ENCODE data around the gene DMRTC2. TPM values are rescaled to one million over a fixed set of nuclear protein-coding genes. Genes with fewer than 3 reads are reported as not detected.
"Not testable (repeated sequence)": the region's sequence is repeated elsewhere in the genome, so short reads cannot be mapped to it uniquely, and the experiment has no call there.

Gene DMRTC2
- total RNA-seq, 1 donor from 2014 or later, result not detected

GRCh38 chr19:41870401-41870873 lies 25.6 kb downstream of the DMRTC2 start:
- no peaks in the 10 kb centered on the region for H3K9me3 Mint-ChIP-seq
- no peak overlapping the region for H3K4me3 Mint-ChIP-seq
- H3K27me3 Mint-ChIP-seq (ENCODE audit: low read depth), result no peaks in the 10 kb centered on the region
- DNase-seq (ENCODE audit: low spot score in 2 of 2, unreplicated experiment in 2 of 2), result no peak
- peaks cover 5% of the 10 kb centered on the region for H3K4me1 Mint-ChIP-seq
- peak overlapping the region; percentile 14 for H3K27ac Mint-ChIP-seq
- TF ChIP-seq CTCF (IDR thresholded peaks at IDR 0.05; ENCODE audit: unreplicated experiment), result no peak
- H3K36me3 Mint-ChIP-seq, result peaks cover 16% of the 10 kb centered on the region

GRCh38 chr19:41871573-41872383 lies 26.9 kb downstream of the DMRTC2 start:
- no peak for TF ChIP-seq CTCF (IDR thresholded peaks at IDR 0.05; ENCODE audit: unreplicated experiment)
- no peaks in the 10 kb centered on the region for H3K27me3 Mint-ChIP-seq (ENCODE audit: low read depth)
- peaks cover 16% of the 10 kb centered on the region for H3K36me3 Mint-ChIP-seq

DNA sequence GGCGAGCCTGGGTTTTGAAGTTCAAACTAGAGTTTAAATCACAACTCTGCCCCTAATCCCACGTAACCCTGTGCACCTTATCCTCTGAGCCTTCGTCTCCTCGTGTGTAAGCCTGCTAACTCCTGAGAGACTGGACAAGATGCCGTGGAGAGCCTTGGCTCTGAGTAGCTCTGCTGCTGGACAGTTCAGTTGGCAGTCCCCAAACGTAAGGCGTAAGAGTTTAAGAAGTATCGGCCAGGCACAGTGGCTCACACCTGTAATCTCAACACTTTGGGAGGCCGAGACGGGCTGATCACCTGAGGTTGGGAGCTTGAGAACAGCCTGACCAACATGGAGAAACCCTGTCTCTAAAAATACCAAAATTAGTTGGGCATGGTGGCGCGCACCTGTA lies 27.5 kb downstream of the DMRTC2 start:
- no peak for DNase-seq (ENCODE audit: low spot score in 2 of 2, unreplicated experiment in 2 of 2)
- no peak for TF ChIP-seq CTCF (IDR thresholded peaks at IDR 0.05; ENCODE audit: unreplicated experiment)
- peaks cover 5% of the 10 kb centered on the region for H3K4me1 Mint-ChIP-seq
- H3K27ac Mint-ChIP-seq, result no peak overlapping the region
- no peaks in the 10 kb centered on the region for H3K9me3 Mint-ChIP-seq
- peaks cover 16% of the 10 kb centered on the region for H3K36me3 Mint-ChIP-seq
- peaks cover 3% of the 10 kb centered on the region for H3K27me3 Mint-ChIP-seq (ENCODE audit: low read depth)
- no peak overlapping the region for H3K4me3 Mint-ChIP-seq

More at GRCh38 chr19:41871573-41872383, 26.9 kb downstream of the DMRTC2 start:
- no peak for DNase-seq (ENCODE audit: low spot score in 2 of 2, unreplicated experiment in 2 of 2)
- no peaks in the 10 kb centered on the region for H3K9me3 Mint-ChIP-seq
- peak overlapping the region; percentile 34 for H3K27ac Mint-ChIP-seq
- peaks cover 5% of the 10 kb centered on the region for H3K4me1 Mint-ChIP-seq
- H3K4me3 Mint-ChIP-seq, result no peak overlapping the region

DNA sequence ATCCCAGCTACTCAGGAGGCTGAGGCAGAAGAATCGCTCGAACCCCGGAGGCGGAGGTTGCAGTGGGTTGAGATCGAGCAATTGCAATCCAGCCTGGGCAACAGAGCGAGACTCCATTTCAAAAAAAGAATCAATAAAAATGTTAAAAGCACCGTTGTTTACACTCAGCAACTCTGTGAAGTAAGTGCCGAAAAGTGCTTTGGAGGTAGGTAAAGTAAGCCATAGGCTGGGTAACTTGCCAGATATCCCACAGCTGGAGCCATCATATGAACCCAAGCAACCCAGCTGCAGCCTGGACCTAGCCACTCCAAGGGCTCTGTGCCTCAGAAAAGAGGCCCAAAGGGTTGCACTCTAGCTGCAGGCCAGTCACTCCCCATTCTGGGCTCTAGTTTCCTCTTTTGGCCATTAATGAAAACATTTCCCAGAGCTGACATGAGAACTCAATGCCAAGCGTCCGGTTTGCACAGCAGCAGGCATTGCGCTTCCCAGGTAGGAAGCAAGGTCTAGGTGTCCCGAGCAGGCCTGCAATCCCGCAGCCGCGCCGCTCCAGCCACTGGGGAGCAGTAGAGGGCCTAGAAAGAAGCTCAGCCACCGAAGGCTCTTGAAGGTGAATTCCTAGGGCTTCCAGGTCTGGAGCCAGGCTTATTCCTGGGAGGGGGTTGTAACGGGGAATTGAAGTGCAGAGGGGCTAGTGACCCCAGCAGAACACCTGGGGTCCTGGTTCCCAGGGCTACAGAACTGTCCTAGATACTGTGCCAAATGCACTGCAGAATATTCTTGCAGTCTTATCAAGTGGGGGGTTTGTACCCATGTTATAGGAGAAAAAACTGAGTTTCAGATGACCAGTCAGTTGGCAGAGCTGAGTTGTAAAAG lies 28.2 kb downstream of the DMRTC2 start:
- Mint-ChIP-seq H3K4me1 (peaks cover 2% of the 10 kb centered on the region), H3K27ac (no peak overlapping the region), H3K27me3 (ENCODE audit: low read depth) (peaks cover 7% of the 10 kb centered on the region), H3K9me3 (no peaks in the 10 kb centered on the region), H3K4me3 (no peak overlapping the region), H3K36me3 (peaks cover 12% of the 10 kb centered on the region)
- DNase-seq (ENCODE audit: low spot score in 2 of 2, unreplicated experiment in 2 of 2), result peak in 1 of 2 experiments; percentile 71
- TF ChIP-seq CTCF (IDR thresholded peaks at IDR 0.05; ENCODE audit: unreplicated experiment), result no peak

DNA sequence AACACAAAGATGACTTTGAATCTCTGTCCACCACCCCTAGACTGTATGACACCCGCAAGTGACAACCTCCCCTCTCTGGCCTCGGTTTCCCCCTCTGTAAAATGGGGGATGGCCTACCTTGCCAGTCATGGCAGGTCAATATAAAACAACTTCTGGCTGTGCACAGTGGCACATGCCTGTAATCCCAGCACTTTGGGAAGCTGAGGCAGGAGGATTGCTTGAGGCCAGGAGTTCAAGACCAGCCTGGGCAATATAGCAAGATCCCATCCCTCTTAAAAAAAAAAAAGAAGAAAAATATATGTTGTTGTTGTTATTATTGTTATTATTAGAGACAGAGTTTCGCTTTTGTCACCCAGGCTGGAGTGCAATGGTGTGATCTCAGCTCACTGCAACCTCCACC lies 31.1 kb downstream of the DMRTC2 start:
- not testable (repeated sequence) for H3K4me1 Mint-ChIP-seq; H3K9me3 Mint-ChIP-seq; H3K36me3 Mint-ChIP-seq; H3K4me3 Mint-ChIP-seq; DNase-seq (ENCODE audit: low spot score in 2 of 2, unreplicated experiment in 2 of 2); H3K27ac Mint-ChIP-seq
- peaks cover 30% of the 10 kb centered on the region for H3K27me3 Mint-ChIP-seq (ENCODE audit: low read depth)

Data from mesothelial cell of epicardium (in vitro differentiated cells).